GM23338 (cell line): ENCODE results near the gene SEC24C. TPM values are rescaled to one million over a fixed set of nuclear protein-coding genes. Genes with fewer than 3 reads are reported as not detected.

Source experiments
- ATAC-seq: fragments of 200-7000 bp; cut with Tn5 transposase; 3 replicates; pipeline ENCODE4 v1.9.1; 2020
- DNase-seq: peaks from one replicate; pipeline ENCODE4 v3.0.0-alpha.2; 2015; ENCODE audit warnings: low spot score
- H2AFZ ChIP-seq: fragments of 200-600 bp; sonication (generic); 2 replicates; pipeline ENCODE4 v1.8.0; 2016; ENCODE audit warnings: antibody characterized with exemption, mild to moderate bottlenecking, moderate library complexity
- H3F3A ChIP-seq: fragments of 200-600 bp; sonication (generic); replicated peaks from 2 replicates; pipeline ENCODE4 v1.8.0; 2017; ENCODE audit warnings: antibody characterized with exemption, mixed run types, low read depth
- H3K27ac ChIP-seq: fragments of 200-600 bp; sonication (generic); 2 replicates; pipeline ENCODE4 v1.6.1; 2016; ENCODE audit warnings: low read depth
- H3K27me3 ChIP-seq: fragments of 200-600 bp; sonication (generic); 2 replicates; pipeline ENCODE4 v1.8.0; 2016; ENCODE audit warnings: mild to moderate bottlenecking, mixed run types, moderate library complexity; ENCODE audit not compliant: insufficient read depth
- H3K36me3 ChIP-seq: fragments of 200-600 bp; sonication (generic); 2 replicates; pipeline ENCODE4 v1.8.0; 2016; ENCODE audit warnings: mild to moderate bottlenecking; ENCODE audit not compliant: insufficient read depth
- H3K4me1 ChIP-seq: fragments of 200-600 bp; sonication (generic); 2 replicates; pipeline ENCODE4 v1.8.0; 2016; ENCODE audit warnings: mild to moderate bottlenecking, moderate library complexity; ENCODE audit not compliant: insufficient read depth
- H3K4me2 ChIP-seq: fragments of 200-600 bp; sonication (generic); 2 replicates; pipeline ENCODE4 v1.7.1; 2017; ENCODE audit warnings: mixed run types
- H3K4me3 ChIP-seq: fragments of 200-600 bp; sonication (generic); 2 replicates; pipeline ENCODE4 v1.6.1; 2016; ENCODE audit warnings: mixed run types
- H3K79me2 ChIP-seq: fragments of 200-600 bp; sonication (generic); replicated peaks from 2 replicates; pipeline ENCODE4 v1.8.0; 2017; ENCODE audit warnings: mild to moderate bottlenecking; ENCODE audit not compliant: insufficient read depth
- H3K9me2 ChIP-seq: fragments of 200-600 bp; sonication (generic); 2 replicates; pipeline ENCODE4 v1.8.0; 2017; ENCODE audit not compliant: insufficient read depth
- H4K20me1 ChIP-seq: fragments of 200-600 bp; sonication (generic); replicated peaks from 2 replicates; pipeline ENCODE4 v1.8.0; 2017; ENCODE audit warnings: mild to moderate bottlenecking; ENCODE audit not compliant: insufficient read depth
- H3K27ac Mint-ChIP-seq: 2 replicates; pipeline ENCODE4 v1.8.0; 2020; ENCODE audit warnings: inconsistent platforms, mild to moderate bottlenecking, moderate library complexity, mixed read lengths
- H3K27me3 Mint-ChIP-seq: 3 replicates; pipeline ENCODE4 v1.8.0; 2022; ENCODE audit warnings: low read depth, mild to moderate bottlenecking, moderate library complexity, mixed read lengths, inconsistent platforms; ENCODE audit not compliant: insufficient read depth, poor library complexity
- H3K36me3 Mint-ChIP-seq: 3 replicates; pipeline ENCODE4 v1.8.0; 2021; ENCODE audit warnings: low read depth, mild to moderate bottlenecking, inconsistent platforms, moderate library complexity, mixed read lengths
- H3K4me1 Mint-ChIP-seq: 3 replicates; pipeline ENCODE4 v1.8.0; 2020; ENCODE audit warnings: mild to moderate bottlenecking, inconsistent platforms, mixed read lengths
- H3K4me3 Mint-ChIP-seq: 3 replicates; pipeline ENCODE4 v1.8.0; 2021; ENCODE audit warnings: moderate library complexity, mild to moderate bottlenecking, inconsistent platforms, mixed read lengths
- H3K9me3 Mint-ChIP-seq: 3 replicates; pipeline ENCODE4 v1.8.0; 2020; ENCODE audit warnings: moderate library complexity, mild to moderate bottlenecking, inconsistent platforms, mixed read lengths
- CREB1 ChIP-seq: fragments of 250-450 bp; sonication (Bioruptor Pico); IDR thresholded peaks from 2 replicates; pipeline ENCODE4 v1.5.0; 2020; ENCODE audit warnings: low read depth, mild to moderate bottlenecking, moderate library complexity
- CTCF ChIP-seq, 2 experiments: fragments of 200-600 bp in 1 of 2; sonication (generic) in 1 of 2; conservative IDR thresholded peaks; 2 replicates each; pipeline versions ENCODE4 v1.5.1 to v1.6.1; 2016 to 2017; ENCODE audit warnings: antibody characterized with exemption in 2 of 2, low read depth in 2 of 2, mild to moderate bottlenecking in 2 of 2, moderate library complexity in 1 of 2
- ETS1 ChIP-seq: IDR thresholded peaks from 2 replicates; pipeline ENCODE4 v1.6.1; 2016; ENCODE audit warnings: antibody characterized with exemption
- EZH2 ChIP-seq: fragments of 200-600 bp; sonication (generic); IDR thresholded peaks from one replicate; pipeline ENCODE4 v1.8.0; 2017; ENCODE audit warnings: antibody characterized with exemption, mild to moderate bottlenecking, low read depth; ENCODE audit not compliant: unreplicated experiment
- JUNB ChIP-seq: IDR thresholded peaks from one replicate; pipeline ENCODE4 v1.6.1; 2016; ENCODE audit warnings: antibody characterized with exemption; ENCODE audit not compliant: unreplicated experiment
- POLR2AphosphoS5 ChIP-seq: IDR thresholded peaks from 2 replicates; pipeline ENCODE4 v1.6.1; 2016; ENCODE audit warnings: antibody characterized with exemption, low read depth
- REST ChIP-seq: IDR thresholded peaks from one replicate; pipeline ENCODE4 v1.6.1; 2018; ENCODE audit warnings: antibody characterized with exemption; ENCODE audit not compliant: unreplicated experiment
- STAT1 ChIP-seq: IDR thresholded peaks from one replicate; pipeline ENCODE4 v1.6.1; 2016; ENCODE audit warnings: antibody characterized with exemption; ENCODE audit not compliant: unreplicated experiment
- ZNF114 ChIP-seq: fragments of 250-450 bp; sonication (Bioruptor Pico); IDR thresholded peaks from 2 replicates; pipeline ENCODE4 v1.5.0; 2020; ENCODE audit warnings: mild to moderate bottlenecking, moderate library complexity
- ZNF462 ChIP-seq: fragments of 250-450 bp; sonication (Bioruptor Pico); IDR thresholded peaks from 2 replicates; pipeline ENCODE4 v1.5.0; 2020; ENCODE audit warnings: mild to moderate bottlenecking, moderate library complexity
- polyA plus RNA-seq: library from polyadenylated mRNA; unstranded; fragments of >200 nt; fragmentation: Nextera tagmentation; extraction: Ambion mirVana; gene quantifications from 2 replicates; pipeline ENCODE4 v1.2.1, GENCODE V29; 2016
- total RNA-seq: library from RNA; depleted of rRNA; stranded (reverse); fragments of >200 nt; shearing (Covaris generic); gene quantifications from 2 replicates; pipeline ENCODE4 v1.2.3, GENCODE V29; 2014

The SEC24C gene
- total and polyA plus RNA-seq, 2 experiments from 2014 or later: 16.9 to 64.2 TPM

- no peaks in the 10 kb centered on the region for H3K9me3 Mint-ChIP-seq
- no peaks in the 10 kb centered on the region for H3K27me3 ChIP-seq
- DNase-seq: no peak
- no peak overlapping the region for H3K27ac Mint-ChIP-seq
- no peak overlapping the region for H3K27ac ChIP-seq
- H3K4me1 ChIP-seq: no peaks in the 10 kb centered on the region
- H3K4me3 ChIP-seq: no peak overlapping the region
- H3K79me2 ChIP-seq: no peaks in the 10 kb centered on the region
- H3K4me3 Mint-ChIP-seq: no peak overlapping the region
- no peaks in the 10 kb centered on the region; the same call in 1 of the 2 replicates for H4K20me1 ChIP-seq
- H3K36me3 ChIP-seq: no peaks in the 10 kb centered on the region
- H3K9me2 ChIP-seq: no peaks in the 10 kb centered on the region
- no peak for TF ChIP-seq JUNB
- TF ChIP-seq EZH2: no peak
- no peak for TF ChIP-seq POLR2AphosphoS5
- no peak for TF ChIP-seq STAT1
- no peak for TF ChIP-seq ETS1
- TF ChIP-seq CREB1 (CRISPR knock-in tag): no peak
- no peak for TF ChIP-seq CTCF (conservative IDR thresholded peaks at IDR 0.05; ENCODE audit: low read depth in 2 of 2)
- TF ChIP-seq ZNF114 (CRISPR knock-in tag): no peak
- TF ChIP-seq ZNF462: no peak
- no peak for TF ChIP-seq REST
- H3K27me3 Mint-ChIP-seq: peaks cover 7% of the 10 kb centered on the region
- ATAC-seq: no peak
- H3F3A ChIP-seq: no peaks in the 10 kb centered on the region
- H3K4me1 Mint-ChIP-seq: no peaks in the 10 kb centered on the region; the same call in 2 of the 3 replicates
- no peak overlapping the region for H2AFZ ChIP-seq
- peaks cover 44% of the 10 kb centered on the region for H3K36me3 Mint-ChIP-seq
- no peak overlapping the region for H3K4me2 ChIP-seq
Measured at GRCh38 chr10:73801253-73801590, 57.0 kb downstream of the SEC24C start.
